Endothelial cell (in vitro differentiated cells): ENCODE data around the gene CHCHD5. TPM values are rescaled to one million over a fixed set of nuclear protein-coding genes. Genes with fewer than 3 reads are reported as not detected.

Source experiments
- DNase-seq: peaks from one replicate; pipeline ENCODE4 v3.0.0; 2021; ENCODE audit warnings: low spot score
- H3K27ac Mint-ChIP-seq: one replicate; pipeline ENCODE4 v1.8.0; 2021; ENCODE audit warnings: mixed read lengths, inconsistent platforms; ENCODE audit not compliant: unreplicated experiment
- H3K27me3 Mint-ChIP-seq: one replicate; pipeline ENCODE4 v1.8.0; 2021; ENCODE audit warnings: mild to moderate bottlenecking, moderate library complexity, mixed read lengths, inconsistent platforms; ENCODE audit not compliant: unreplicated experiment
- H3K36me3 Mint-ChIP-seq: one replicate; pipeline ENCODE4 v1.8.0; 2021; ENCODE audit warnings: mild to moderate bottlenecking, low read depth, mixed read lengths, inconsistent platforms; ENCODE audit not compliant: unreplicated experiment
- H3K4me1 Mint-ChIP-seq: one replicate; pipeline ENCODE4 v1.8.0; 2021; ENCODE audit warnings: mild to moderate bottlenecking, mixed read lengths, inconsistent platforms; ENCODE audit not compliant: unreplicated experiment
- H3K4me3 Mint-ChIP-seq: one replicate; pipeline ENCODE4 v1.8.0; 2021; ENCODE audit warnings: mild to moderate bottlenecking, mixed read lengths, inconsistent platforms; ENCODE audit not compliant: unreplicated experiment
- H3K9me3 Mint-ChIP-seq: one replicate; pipeline ENCODE4 v1.8.0; 2021; ENCODE audit warnings: mixed read lengths, inconsistent platforms; ENCODE audit not compliant: unreplicated experiment
- CTCF ChIP-seq: fragments of 200-600 bp; sonication (generic); IDR thresholded peaks from one replicate; pipeline ENCODE4 v1.5.0; 2021; ENCODE audit warnings: antibody characterized with exemption; ENCODE audit not compliant: unreplicated experiment
- total RNA-seq: library from RNA; stranded (reverse); fragmentation: NEBNext Ultra II Directional; extraction: Animal tissue kit (Norgen Biotek cat#: 25700); gene quantifications from one replicate; pipeline ENCODE4 v1.2.1, GENCODE V29; 2021; ENCODE audit not compliant: unreplicated experiment

The CHCHD5 gene
- total RNA-seq, 1 donor from 2014 or later: 27.4 TPM

GRCh38 chr2:112600634-112601033 is 16.2 kb downstream of the CHCHD5 start:
- no peaks in the 10 kb centered on the region for H3K36me3 Mint-ChIP-seq
- TF ChIP-seq CTCF: no peak
- no peak overlapping the region for H3K27ac Mint-ChIP-seq
- no peaks in the 10 kb centered on the region for H3K4me1 Mint-ChIP-seq
- no peak overlapping the region for H3K4me3 Mint-ChIP-seq
- H3K9me3 Mint-ChIP-seq: no peaks in the 10 kb centered on the region
- H3K27me3 Mint-ChIP-seq: no peaks in the 10 kb centered on the region
- no peak for DNase-seq

GRCh38 chr2:112601754-112602153 is 17.3 kb downstream of the CHCHD5 start:
- Mint-ChIP-seq H3K4me1 (peaks cover 3% of the 10 kb centered on the region), H3K27ac (no peak overlapping the region), H3K36me3 (no peaks in the 10 kb centered on the region), H3K4me3 (no peak overlapping the region), H3K9me3 (no peaks in the 10 kb centered on the region), H3K27me3 (no peaks in the 10 kb centered on the region)
- no peak for DNase-seq
- no peak for TF ChIP-seq CTCF

GRCh38 chr2:112602917-112603316 is 18.5 kb downstream of the CHCHD5 start:
- no peak overlapping the region for H3K4me3 Mint-ChIP-seq
- H3K9me3 Mint-ChIP-seq: no peaks in the 10 kb centered on the region
- H3K4me1 Mint-ChIP-seq: peaks cover 3% of the 10 kb centered on the region
- TF ChIP-seq CTCF: no peak
- no peak overlapping the region for H3K27ac Mint-ChIP-seq
- no peaks in the 10 kb centered on the region for H3K36me3 Mint-ChIP-seq
- DNase-seq: no peak
- H3K27me3 Mint-ChIP-seq: no peaks in the 10 kb centered on the region

GRCh38 chr2:112603731-112604130 is 19.3 kb downstream of the CHCHD5 start:
- Mint-ChIP-seq H3K4me3 (no peak overlapping the region), H3K27me3 (no peaks in the 10 kb centered on the region), H3K27ac (no peak overlapping the region), H3K4me1 (peaks cover 3% of the 10 kb centered on the region), H3K9me3 (no peaks in the 10 kb centered on the region), H3K36me3 (no peaks in the 10 kb centered on the region)
- DNase-seq: no peak
- TF ChIP-seq CTCF: no peak

GRCh38 chr2:112604952-112605351 is 20.5 kb downstream of the CHCHD5 start:
- no peak overlapping the region for H3K4me3 Mint-ChIP-seq
- TF ChIP-seq CTCF: no peak
- H3K4me1 Mint-ChIP-seq: peaks cover 3% of the 10 kb centered on the region
- no peak for DNase-seq
- H3K27ac Mint-ChIP-seq: no peak overlapping the region
- no peaks in the 10 kb centered on the region for H3K27me3 Mint-ChIP-seq
- H3K9me3 Mint-ChIP-seq: no peaks in the 10 kb centered on the region
- no peaks in the 10 kb centered on the region for H3K36me3 Mint-ChIP-seq
